Heart right ventricle (tissue), 16 donors: ENCODE data around the gene TP53RK. TPM values are rescaled to one million over a fixed set of nuclear protein-coding genes. Genes with fewer than 3 reads are reported as not detected.
A peak's percentile ranks its signal among the peaks of the same experiment; 100 is the strongest.

Experiments used
- ATAC-seq, 8 donors: fragments of 200-7000 bp; cut with Tn5 transposase; one replicate each; pipeline ENCODE4 v1.9.1; 2020; ENCODE audit warnings: mild to moderate bottlenecking in 8 of 8, moderate library complexity in 8 of 8, moderate number of reproducible peaks in 1 of 8
- DNase-seq, 2 donors: peaks; one replicate each; pipeline ENCODE4 v3.0.0-alpha.2; 2020
- H3K27ac ChIP-seq, 10 donors: fragments of 200-600 bp; sonication (generic) in 2 of 10; one replicate each; pipeline versions ENCODE4 v1.5.0 to v1.8.0; 2020 to 2022; ENCODE audit warnings: mild to moderate bottlenecking in 3 of 10
- H3K27me3 ChIP-seq, 7 donors: fragments of 200-600 bp; one replicate each; pipeline ENCODE4 v1.8.0; 2021 to 2022; ENCODE audit warnings: mild to moderate bottlenecking in 2 of 7
- H3K36me3 ChIP-seq, 9 donors: fragments of 200-600 bp; sonication (generic) in 1 of 9; one replicate each; pipeline versions ENCODE4 v1.5.0 to v1.8.0; 2020 to 2022; ENCODE audit warnings: mild to moderate bottlenecking in 2 of 9
- H3K4me1 ChIP-seq, 9 donors: fragments of 200-600 bp; sonication (generic) in 1 of 9; one replicate each; pipeline versions ENCODE4 v1.5.0 to v1.8.0; 2020 to 2022; ENCODE audit warnings: mild to moderate bottlenecking in 4 of 9
- H3K4me3 ChIP-seq, 10 donors: fragments of 200-600 bp; sonication (generic) in 2 of 10; one replicate each; pipeline versions ENCODE4 v1.5.0 to v1.8.0; 2020 to 2022; ENCODE audit warnings: mild to moderate bottlenecking in 7 of 10, moderate library complexity in 2 of 10
- H3K9me3 ChIP-seq, 11 donors: fragments of 200-600 bp in 10 of 11; sonication (generic) in 2 of 11; one replicate each; pipeline versions ENCODE4 v1.5.0 to v1.8.0; 2013 to 2022; ENCODE audit warnings: mild to moderate bottlenecking in 2 of 11, control low read depth in 1 of 11, moderate library complexity in 1 of 11
- CTCF ChIP-seq, 9 donors: fragments of 200-600 bp; sonication (generic) in 2 of 9; IDR thresholded peaks; one replicate each; pipeline versions ENCODE4 v1.5.0 to v1.8.0; 2021 to 2022; ENCODE audit warnings: antibody characterized with exemption in 9 of 9, mild to moderate bottlenecking in 5 of 9, moderate library complexity in 1 of 9
- whole genome bisulfite sequencing, 2 donors: extraction: QIAGEN DNeasy Blood & Tissue Kit; methylation state at CpG; one replicate each; pipeline ENCODE4 v1.1.7; 2013; ENCODE audit warnings: inconsistent platforms in 1 of 2; 5-methylcytosine and 5-hydroxymethylcytosine counted together
- intact Hi-C, 10 donors: fragments of 100-400 bp; cut with DNase I; formaldehyde crosslinking; loops; one replicate each; pipeline versions ENCODE4 v1.11.1 to v1.14.2; 2022
- polyA plus RNA-seq, 2 donors: library from polyadenylated mRNA; stranded (reverse); fragments of 200-250 nt; gene quantifications; one replicate each; pipeline ENCODE4 v1.2.3, GENCODE V29; 2013
- total RNA-seq, 10 donors: library from RNA; stranded (reverse); fragmentation: NEBNext Ultra II Directional in 3 of 10; extraction: Animal tissue kit (Norgen Biotek cat#: 25700) in 3 of 10; gene quantifications; one replicate each; pipeline versions ENCODE4 v1.2.1 to v1.2.4, GENCODE V29; 2021 to 2023
- donor health status: Arrhythmogenic right ventricular cardiomyopathy.
- donor health status: ischemic (EF 13 %, LVEDD 7.1; RV severe dilation, severe dysfunction).
- donor health status: healthy with polysubstance abuse.
- donor health status: DM: no; HTN: yes; CAD: no.
- donor health status: DM: no; HTN: no; CAD: no.
- donor health status: ischemic (EF 25% LVEDD 6.9; RV normal size, moderate dysfunction).
- donor health status: ischemic (EF 25% LVEDD 5.7; RV mildly dilated, moderate dysfunction).
- donor health status: healthy.
- donor health status: DM: yes; HTN: yes; CAD: no.
- donor health status: Ischemic cardiomyopathy.
- donor health status: ischemic (EF 35%, LVEDD 5.7; RV mildly dilated, moderate dysfunction).
- donor health status: nonischemic (EF 11% LVEDD 7.7; RV severe dilation, severe dysfunction).
- donor health status: DM: yes; HTN: yes; CAD: no.
- donor health status: PGD.
- donor health status: ischemic (EF 29% LVEDD 5.4; RV normal size, mild dysfunction).
- donor health status: nonischemic (EF 23%, LVEDD 6.1; RV moderate dilation, normal function).

TP53RK gene
- total and polyA plus RNA-seq, 12 donors = 3.5 to 7.8 (median 6.4) TPM

GRCh38 chr20:46683011-46683667, 6.1 kb downstream of the TP53RK start:
- ATAC-seq (peak in 1 of 8 donors; percentile 30), DNase-seq (no peak)
- no peaks in the 10 kb centered on the region for H3K27me3 ChIP-seq
- peak overlapping the region in 8 of 10 donors; percentile 21 to 43 (median 35) for H3K4me3 ChIP-seq
- no peaks in the 10 kb centered on the region for H3K9me3 ChIP-seq
- H3K36me3 ChIP-seq = peaks cover 0 to 27% (median 8%) of the 10 kb centered on the region in 9 donors
- H3K27ac ChIP-seq = peak overlapping the region in 1 of 10 donors; percentile 36
- intact Hi-C loops = loop anchor here in 6 of 10 donors (5.0 to 10.0 kb wide), 6 partner anchors 116 to 548 kb away; no protein-coding TSS in a partner anchor
- WGBS, 2 donors = 28 to 30% methylated on average over 12 of the region's 12 CpGs
- peaks cover 5 to 65% (median 40%) of the 10 kb centered on the region in 9 donors for H3K4me1 ChIP-seq
- TF ChIP-seq CTCF (IDR thresholded peaks at IDR 0.05) = no peak

GRCh38 chr20:46682063-46682821, 7.0 kb downstream of the TP53RK start:
- no peak for TF ChIP-seq CTCF (IDR thresholded peaks at IDR 0.05)
- Histone ChIP-seq H3K27ac (no peak overlapping the region), H3K36me3 (peaks cover 0 to 27% (median 8%) of the 10 kb centered on the region in 9 donors), H3K4me3 (no peak overlapping the region), H3K27me3 (no peaks in the 10 kb centered on the region), H3K4me1 (peaks cover 2 to 56% (median 31%) of the 10 kb centered on the region in 9 donors), H3K9me3 (no peaks in the 10 kb centered on the region)
- ATAC-seq = no peak
- 83 to 88% methylated on average over 9 of the region's 9 CpGs for WGBS, 2 donors
- intact Hi-C loops = loop anchor here in 6 of 10 donors (5.0 to 10.0 kb wide), 6 partner anchors 115 to 547 kb away; no protein-coding TSS in a partner anchor
- DNase-seq = no peak

- H3K27me3 ChIP-seq = no peaks in the 10 kb centered on the region
- ATAC-seq = peak in 5 of 8 donors; percentile 23 to 54 (median 45)
- WGBS, 2 donors = 50 to 53% methylated on average over 14 of the region's 14 CpGs
- H3K27ac ChIP-seq = no peak overlapping the region
- no peaks in the 10 kb centered on the region for H3K9me3 ChIP-seq
- TF ChIP-seq CTCF (IDR thresholded peaks at IDR 0.05) = peak; percentile 54 to 84 (median 79)
- no peak overlapping the region for H3K4me3 ChIP-seq
- DNase-seq = peak in 1 of 2 donors; percentile 40
- intact Hi-C loops = loop anchor here in 9 of 10 donors (1.0 to 10.0 kb wide), 11 partner anchors 114 to 546 kb away; partner anchors contain the start of gene ZNF334 (in 1 of the 9)
- peaks cover 2 to 47% (median 22%) of the 10 kb centered on the region in 9 donors for H3K4me1 ChIP-seq
- peaks cover 0 to 18% (median 3%) of the 10 kb centered on the region in 9 donors for H3K36me3 ChIP-seq
Observed at GRCh38 chr20:46681032-46681854, 8.0 kb downstream of the TP53RK start.

DNA sequence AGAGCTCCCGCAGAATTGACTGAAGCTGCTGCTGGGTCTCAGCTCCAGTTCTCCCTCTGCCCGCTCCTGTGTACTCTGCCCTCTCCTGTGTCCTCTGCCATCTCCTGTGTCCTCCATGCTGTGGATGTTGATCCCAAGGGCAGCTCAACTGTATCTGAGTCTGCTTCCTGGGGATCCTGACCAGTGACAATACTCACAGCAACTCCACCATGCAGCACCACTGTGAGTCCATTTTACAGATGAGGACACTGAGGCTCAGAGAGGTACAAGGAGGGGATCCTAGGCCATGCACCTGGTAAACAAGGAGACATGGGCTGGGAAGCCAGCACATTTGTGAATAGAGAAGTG, 8.6 kb downstream of the TP53RK start:
- Histone ChIP-seq H3K4me3 (no peak overlapping the region), H3K4me1 (peaks cover 2 to 44% (median 22%) of the 10 kb centered on the region in 9 donors), H3K36me3 (peaks cover 0 to 12% (median 0%) of the 10 kb centered on the region in 9 donors), H3K9me3 (no peaks in the 10 kb centered on the region), H3K27me3 (no peaks in the 10 kb centered on the region), H3K27ac (no peak overlapping the region)
- intact Hi-C loops = loop anchor here in 9 of 10 donors (1.0 to 10.0 kb wide), 11 partner anchors 113 to 546 kb away; partner anchors contain the start of gene ZNF334 (in 1 of the 9)
- no peak for TF ChIP-seq CTCF (IDR thresholded peaks at IDR 0.05)
- ATAC-seq (no peak), DNase-seq (no peak)
- WGBS, 2 donors = 87 to 94% methylated on average over 2 of the region's 2 CpGs
